ENCODE results near the gene UMODL1. TPM values are rescaled to one million over a fixed set of nuclear protein-coding genes. Genes with fewer than 3 reads are reported as not detected.
"Not testable (repeated sequence)": the region's sequence is repeated elsewhere in the genome, so short reads cannot be mapped to it uniquely, and the experiment has no call there.

UMODL1 gene
- total RNA-seq, 4 donors from 2014 or later: 0.15 to 0.21 TPM; not detected in 2

DNA sequence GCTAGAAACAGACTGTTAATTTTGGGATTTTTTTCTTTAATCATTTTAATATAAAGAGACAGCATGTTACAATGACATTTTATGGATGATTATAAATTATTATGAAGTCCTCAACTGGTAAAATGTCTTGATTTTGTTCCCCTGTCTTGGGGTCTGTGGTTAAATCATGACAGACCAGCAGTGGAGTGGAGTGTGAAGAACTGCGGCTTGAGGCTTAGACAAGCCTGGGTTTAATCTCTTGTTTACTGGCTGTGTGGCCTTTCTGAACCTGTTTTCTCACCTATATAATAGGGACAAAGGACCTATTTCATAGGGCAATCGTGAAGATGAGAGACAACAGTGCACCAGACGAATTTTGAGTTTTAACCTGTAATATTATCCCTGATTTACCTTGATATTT, 1.8 kb upstream of the UMODL1 start:
- no peak for DNase-seq (ENCODE audit: low spot score in 2 of 2)
- TF ChIP-seq, protein P1, sequence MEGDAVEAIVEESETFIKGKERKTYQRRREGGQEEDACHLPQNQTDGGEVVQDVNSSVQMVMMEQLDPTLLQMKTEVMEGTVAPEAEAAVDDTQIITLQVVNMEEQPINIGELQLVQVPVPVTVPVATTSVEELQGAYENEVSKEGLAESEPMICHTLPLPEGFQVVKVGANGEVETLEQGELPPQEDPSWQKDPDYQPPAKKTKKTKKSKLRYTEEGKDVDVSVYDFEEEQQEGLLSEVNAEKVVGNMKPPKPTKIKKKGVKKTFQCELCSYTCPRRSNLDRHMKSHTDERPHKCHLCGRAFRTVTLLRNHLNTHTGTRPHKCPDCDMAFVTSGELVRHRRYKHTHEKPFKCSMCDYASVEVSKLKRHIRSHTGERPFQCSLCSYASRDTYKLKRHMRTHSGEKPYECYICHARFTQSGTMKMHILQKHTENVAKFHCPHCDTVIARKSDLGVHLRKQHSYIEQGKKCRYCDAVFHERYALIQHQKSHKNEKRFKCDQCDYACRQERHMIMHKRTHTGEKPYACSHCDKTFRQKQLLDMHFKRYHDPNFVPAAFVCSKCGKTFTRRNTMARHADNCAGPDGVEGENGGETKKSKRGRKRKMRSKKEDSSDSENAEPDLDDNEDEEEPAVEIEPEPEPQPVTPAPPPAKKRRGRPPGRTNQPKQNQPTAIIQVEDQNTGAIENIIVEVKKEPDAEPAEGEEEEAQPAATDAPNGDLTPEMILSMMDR (IDR thresholded peaks at IDR 0.05): no peak
- TF ChIP-seq POLR2A (IDR thresholded peaks at IDR 0.05) (no peak), POLR2AphosphoS5 (IDR thresholded peaks at IDR 0.05) (no peak), EP300 (IDR thresholded peaks at IDR 0.05) (no peak)
- H3K36me3 ChIP-seq: no peaks in the 10 kb centered on the region
- no peak overlapping the region for H3K27ac ChIP-seq
- H3K4me1 ChIP-seq: peaks cover 3% of the 10 kb centered on the region
- H3K4me3 ChIP-seq: no peak overlapping the region
- 79% methylated on average over 3 of the region's 3 CpGs for WGBS
- H3K27me3 ChIP-seq: peaks cover 12% of the 10 kb centered on the region
- H3K9me3 ChIP-seq: no peaks in the 10 kb centered on the region

DNA sequence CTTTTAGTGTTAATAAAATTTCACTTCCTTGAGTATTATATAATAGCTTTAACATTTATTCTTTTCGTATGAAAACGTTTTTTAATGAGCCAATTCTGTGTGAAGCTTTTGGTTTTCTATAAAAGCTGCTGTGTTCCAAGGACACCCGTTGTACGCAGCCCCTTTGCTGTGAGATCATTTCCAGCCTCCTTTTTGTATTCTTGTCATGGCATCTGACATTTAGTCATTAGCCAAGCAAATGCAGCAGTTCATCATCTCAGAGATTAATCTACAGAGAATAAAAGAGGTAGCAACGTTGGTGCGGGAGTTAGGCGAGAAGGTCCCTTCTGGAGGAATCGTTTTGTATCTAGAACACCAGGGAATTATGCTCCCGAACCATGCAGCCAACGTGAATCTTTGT, 1.3 kb upstream of the UMODL1 start:
- H3K27me3 ChIP-seq: peaks cover 12% of the 10 kb centered on the region
- no peaks in the 10 kb centered on the region for H3K36me3 ChIP-seq
- no peak overlapping the region for H3K4me3 ChIP-seq
- 64% methylated on average over 10 of the region's 10 CpGs for WGBS
- DNase-seq (ENCODE audit: low spot score in 2 of 2): no peak
- TF ChIP-seq POLR2AphosphoS5 (IDR thresholded peaks at IDR 0.05): no peak
- TF ChIP-seq, protein P1 (IDR thresholded peaks at IDR 0.05): no peak
- no peak for TF ChIP-seq POLR2A (IDR thresholded peaks at IDR 0.05)
- no peak for TF ChIP-seq EP300 (IDR thresholded peaks at IDR 0.05)
- no peak overlapping the region for H3K27ac ChIP-seq
- no peaks in the 10 kb centered on the region for H3K9me3 ChIP-seq
- no peaks in the 10 kb centered on the region for H3K4me1 ChIP-seq

DNA sequence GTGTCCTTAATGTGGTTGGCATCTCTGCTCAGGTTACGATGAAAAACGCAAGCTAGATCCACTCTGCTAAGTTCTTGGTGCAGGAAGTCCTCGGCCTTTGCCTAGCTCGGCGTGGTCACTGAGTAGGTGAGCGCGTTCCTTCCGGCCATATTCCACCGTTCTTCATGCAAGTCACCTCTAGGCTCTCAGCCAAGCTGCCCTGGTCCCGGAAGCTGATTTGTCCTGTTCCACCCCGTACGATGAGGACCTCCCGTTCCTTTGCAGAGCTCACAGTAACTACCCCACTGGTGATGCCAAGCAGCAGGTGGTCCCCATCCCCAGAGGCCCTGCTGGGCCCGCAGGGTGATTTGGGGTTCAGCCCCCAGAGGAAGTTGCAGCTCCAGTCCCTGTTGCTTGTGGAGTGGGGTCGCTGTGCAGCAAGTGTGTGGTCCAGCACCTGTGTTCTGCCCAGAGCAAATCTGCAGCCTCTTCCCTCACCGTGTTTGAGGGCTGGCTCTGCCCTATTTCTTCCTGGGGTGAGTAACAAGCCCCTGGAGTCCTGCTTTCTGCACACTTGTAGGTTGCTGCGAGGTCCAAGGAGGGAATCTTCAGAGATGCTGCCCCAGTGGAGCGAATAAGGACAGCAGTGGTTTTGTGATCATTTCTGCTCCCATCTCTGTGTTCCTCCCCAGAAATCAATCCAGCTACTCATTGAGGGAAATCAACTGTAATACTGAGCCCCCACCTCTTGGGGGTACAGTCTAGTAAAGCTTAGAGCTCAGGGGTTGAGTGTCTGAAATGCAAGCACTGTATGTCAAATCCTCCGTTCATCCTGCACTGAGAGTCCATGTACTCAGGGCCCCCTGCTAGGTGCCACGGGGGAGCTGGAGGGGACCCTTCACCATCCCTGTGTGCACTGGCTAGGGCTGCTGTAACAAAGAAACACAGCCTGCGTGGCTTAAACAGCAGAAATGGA, 2.3 kb downstream of the UMODL1 start:
- Histone ChIP-seq H3K4me1 (no peaks in the 10 kb centered on the region), H3K9me3 (no peaks in the 10 kb centered on the region), H3K36me3 (no peaks in the 10 kb centered on the region), H3K27ac (no peak overlapping the region), H3K4me3 (no peak overlapping the region), H3K27me3 (peaks cover 6% of the 10 kb centered on the region)
- DNase-seq (ENCODE audit: low spot score in 2 of 2): no peak
- 75% methylated on average over 15 of the region's 21 CpGs for WGBS
- no peak for TF ChIP-seq EP300 (IDR thresholded peaks at IDR 0.05)
- no peak for TF ChIP-seq POLR2AphosphoS5 (IDR thresholded peaks at IDR 0.05)
- TF ChIP-seq, protein P1 (IDR thresholded peaks at IDR 0.05): no peak
- no peak for TF ChIP-seq POLR2A (IDR thresholded peaks at IDR 0.05)

DNA sequence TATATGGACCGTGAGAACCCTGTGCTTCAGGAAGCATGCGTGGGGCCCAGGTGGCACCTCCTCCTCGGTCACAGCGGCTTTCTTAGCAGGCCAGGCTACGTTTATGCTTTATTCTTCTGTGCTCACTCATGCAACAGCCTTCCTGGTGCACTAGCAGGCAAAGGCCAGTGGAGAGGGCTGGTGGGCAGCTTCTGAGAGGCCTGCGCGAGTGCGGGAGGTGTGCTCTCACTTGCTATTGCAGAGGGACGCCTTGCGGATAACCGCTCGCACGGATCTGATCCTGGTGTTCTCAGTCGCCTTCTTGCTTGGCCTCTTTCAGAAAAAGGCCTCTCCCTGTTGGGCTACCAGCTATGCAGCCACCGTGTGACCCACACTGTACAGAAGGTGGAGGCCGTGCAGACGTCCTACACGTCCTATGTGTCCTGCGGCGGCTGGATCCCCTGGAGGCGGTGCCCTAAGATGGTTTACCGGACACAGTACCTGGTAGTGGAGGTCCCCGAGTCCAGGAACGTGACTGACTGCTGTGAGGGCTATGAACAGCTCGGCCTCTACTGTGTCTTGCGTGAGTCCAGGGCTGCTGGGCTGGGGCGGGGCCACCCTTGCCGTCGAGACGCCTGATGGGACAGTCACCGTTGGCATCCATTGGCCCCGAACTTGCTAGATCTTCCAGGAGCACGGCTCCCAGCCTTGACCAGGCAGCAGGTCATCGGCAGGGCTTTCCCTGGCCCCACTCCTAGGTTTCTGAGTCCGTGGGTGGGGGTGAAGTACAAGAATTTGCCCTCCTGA, 4.8 kb downstream of the UMODL1 start:
- Histone ChIP-seq H3K4me1 (peaks cover 23% of the 10 kb centered on the region), H3K4me3 (no peak overlapping the region), H3K36me3 (no peaks in the 10 kb centered on the region), H3K27me3 (peaks cover 5% of the 10 kb centered on the region), H3K27ac (no peak overlapping the region), H3K9me3 (no peaks in the 10 kb centered on the region)
- DNase-seq (ENCODE audit: low spot score in 2 of 2): no peak
- WGBS: 96% methylated on average over 23 of the region's 35 CpGs
- TF ChIP-seq EP300 (IDR thresholded peaks at IDR 0.05) (no peak), POLR2AphosphoS5 (IDR thresholded peaks at IDR 0.05) (no peak), POLR2A (IDR thresholded peaks at IDR 0.05) (no peak)
- TF ChIP-seq, protein P1 (IDR thresholded peaks at IDR 0.05): no peak

DNA sequence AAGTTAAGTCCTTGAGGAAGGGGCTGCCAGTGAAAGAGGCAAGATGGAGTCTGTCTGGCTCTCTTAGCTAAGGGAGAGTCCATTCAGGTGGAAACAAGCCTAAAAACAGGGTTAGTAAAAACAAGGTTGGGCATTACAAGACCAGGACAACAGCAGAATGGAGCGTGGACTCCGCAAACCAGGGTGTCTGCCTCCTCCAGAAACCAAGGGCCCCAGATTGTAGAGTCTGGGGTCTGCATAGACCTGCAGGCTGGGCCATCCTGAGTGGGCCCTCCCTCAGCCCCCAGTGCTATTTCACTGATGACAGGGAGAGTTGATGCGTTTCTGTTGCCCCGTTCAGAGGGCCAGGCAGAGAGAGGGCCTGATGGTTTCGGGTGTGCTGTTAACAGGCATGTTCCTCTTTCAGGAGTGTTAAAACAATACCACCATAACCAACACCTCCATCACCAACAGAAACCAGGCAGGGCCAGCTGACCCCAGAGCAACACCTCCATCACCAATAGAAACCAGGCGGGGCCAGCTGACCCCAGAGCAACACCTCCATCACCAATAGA, 6.6 kb downstream of the UMODL1 start:
- H3K9me3 ChIP-seq; H3K27me3 ChIP-seq; H3K27ac ChIP-seq; DNase-seq (ENCODE audit: low spot score in 2 of 2); H3K36me3 ChIP-seq; H3K4me3 ChIP-seq: not testable (repeated sequence)
- peaks cover 27% of the 10 kb centered on the region for H3K4me1 ChIP-seq
- 96% methylated on average over 5 of the region's 6 CpGs for WGBS

DNA sequence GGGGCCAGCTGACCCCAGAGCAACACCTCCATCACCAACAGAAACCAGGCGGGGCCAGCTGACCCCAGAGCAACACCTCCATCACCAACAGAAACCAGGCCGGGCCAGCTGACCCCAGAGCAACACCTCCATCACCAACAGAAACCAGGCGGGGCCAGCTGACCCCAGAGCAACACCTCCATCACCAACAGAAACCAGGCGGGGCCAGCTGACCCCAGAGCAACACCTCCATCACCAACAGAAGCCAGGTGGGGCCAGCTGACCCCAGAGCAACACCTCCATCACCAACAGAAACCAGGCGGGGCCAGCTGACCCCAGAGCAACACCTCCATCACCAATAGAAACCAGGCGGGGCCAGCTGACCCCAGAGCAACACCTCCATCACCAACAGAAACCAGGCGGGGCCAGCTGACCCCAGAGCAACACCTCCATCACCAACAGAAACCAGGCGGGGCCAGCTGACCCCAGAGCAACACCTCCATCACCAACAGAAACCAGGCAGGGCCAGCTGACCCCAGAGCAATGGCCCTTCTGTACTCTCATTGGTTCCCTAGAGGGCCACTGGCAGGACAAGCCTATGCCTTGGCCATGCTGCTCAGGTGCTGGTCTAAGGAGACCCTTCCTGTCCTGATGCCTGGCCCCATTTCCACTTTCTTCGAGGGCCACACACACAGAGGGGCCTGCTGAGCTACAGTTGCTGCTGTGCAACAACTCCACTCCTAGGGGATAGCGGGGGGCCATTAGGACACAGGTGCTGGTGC, 7.3 kb downstream of the UMODL1 start:
- not testable (repeated sequence) for H3K36me3 ChIP-seq; H3K4me3 ChIP-seq; H3K27me3 ChIP-seq; H3K27ac ChIP-seq; DNase-seq (ENCODE audit: low spot score in 2 of 2); H3K9me3 ChIP-seq
- H3K4me1 ChIP-seq: peaks cover 27% of the 10 kb centered on the region
- 88% methylated on average over 2 of the region's 10 CpGs for WGBS

Data from suprapubic skin (tissue), 4 donors.